GM18858 (cell line): Measurements from ENCODE around the gene RALBP1.

Source experiments
- ATAC-seq: cut with Tn5 transposase; IDR thresholded peaks from one replicate; pipeline ENCODE4 v1.9.1; 2021; ENCODE audit not compliant: unreplicated experiment

The RALBP1 gene

DNA sequence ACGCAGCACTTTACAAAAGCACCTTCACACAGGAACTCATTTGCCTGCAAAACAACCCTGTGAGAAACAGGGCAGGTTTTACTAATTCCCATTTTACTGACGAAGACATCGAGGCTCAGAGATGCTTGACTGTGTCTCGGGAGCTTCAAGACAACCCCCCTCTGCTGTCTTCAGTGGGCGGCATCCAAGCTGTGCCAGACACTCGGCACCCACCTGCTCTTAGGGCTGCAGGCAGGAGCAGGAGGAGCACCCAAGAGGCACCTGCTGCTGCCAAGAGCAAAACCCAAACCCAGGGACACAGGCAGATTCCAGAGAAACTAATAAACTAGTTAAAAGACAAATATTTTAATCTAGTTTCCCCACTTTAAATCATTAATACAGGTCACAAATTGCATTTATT, 71.2 kb downstream of the RALBP1 start:
- no peak for ATAC-seq

DNA sequence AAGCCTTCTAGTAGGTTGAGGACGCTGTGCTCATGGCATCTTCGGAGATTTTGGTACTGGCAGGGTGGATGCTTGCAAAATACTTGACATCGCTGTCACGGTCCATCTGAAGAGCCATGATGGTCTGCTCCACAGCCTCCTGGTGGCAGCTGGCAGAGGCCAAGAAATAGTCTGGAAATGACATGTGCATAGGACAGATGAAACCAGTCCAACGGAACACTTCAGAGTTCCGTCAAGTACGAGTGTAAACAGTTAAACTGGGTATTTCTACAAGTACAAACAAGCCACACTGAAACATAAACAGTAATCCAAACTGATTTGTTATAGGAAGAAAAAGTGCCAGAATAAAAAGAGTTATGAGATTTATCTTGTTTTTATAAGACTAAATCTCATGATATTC, 72.5 kb downstream of the RALBP1 start:
- no peak for ATAC-seq

DNA sequence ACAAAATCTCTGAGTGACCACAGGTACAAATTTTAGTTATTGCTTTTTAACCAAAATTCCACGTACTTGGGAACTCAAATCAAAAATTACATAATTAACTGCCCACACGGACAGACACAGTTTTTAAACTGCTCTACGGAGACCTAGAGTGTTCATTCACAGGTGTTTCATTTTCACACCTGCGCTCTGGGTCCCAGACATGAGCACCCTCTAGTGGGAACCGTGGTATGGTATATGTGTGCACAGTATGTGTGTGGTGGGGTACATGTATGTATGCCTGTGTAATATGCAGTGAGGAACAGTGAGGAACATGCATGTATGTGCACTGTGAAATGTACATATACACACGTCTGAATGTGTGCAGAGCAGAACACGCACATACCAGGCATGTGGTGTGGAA, 74.1 kb downstream of the RALBP1 start:
- ATAC-seq: no peak

DNA sequence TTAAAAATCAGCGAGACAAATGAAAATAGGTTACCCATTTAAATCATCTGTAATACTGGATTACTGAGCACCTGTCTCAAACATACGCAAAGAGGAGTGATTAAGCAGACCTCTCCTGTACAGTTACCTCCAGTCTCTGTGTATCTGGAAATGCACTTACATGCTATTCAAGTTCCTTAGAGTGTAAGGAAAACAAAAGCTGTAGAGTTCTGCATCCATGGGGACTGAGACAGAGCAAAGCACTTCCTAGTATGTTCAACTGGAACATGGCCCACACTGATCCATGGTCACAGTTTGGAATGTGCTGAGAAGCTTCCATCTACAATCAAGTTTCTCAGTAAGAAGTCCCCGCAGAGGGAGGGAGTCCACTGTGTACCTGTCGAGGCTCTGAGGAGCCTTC, 75.1 kb downstream of the RALBP1 start:
- no peak for ATAC-seq

DNA sequence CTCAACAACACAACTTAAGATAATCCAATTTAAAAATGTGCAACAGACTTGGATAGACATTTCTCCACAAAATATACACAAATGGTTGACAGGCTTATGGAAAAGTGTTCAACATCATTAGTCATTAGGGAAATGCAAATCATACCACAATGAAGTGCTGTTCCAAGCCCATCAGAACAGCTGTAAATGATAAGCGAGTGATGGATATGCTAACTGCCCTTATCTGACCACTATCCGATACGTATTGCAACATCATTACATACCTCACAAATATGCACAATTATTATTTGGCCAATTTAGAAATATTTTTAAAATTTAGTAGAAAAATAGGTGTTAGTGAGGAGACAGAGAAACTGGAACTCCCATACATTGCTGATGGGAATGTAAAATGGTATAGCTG, 76.9 kb downstream of the RALBP1 start:
- ATAC-seq: no peak

DNA sequence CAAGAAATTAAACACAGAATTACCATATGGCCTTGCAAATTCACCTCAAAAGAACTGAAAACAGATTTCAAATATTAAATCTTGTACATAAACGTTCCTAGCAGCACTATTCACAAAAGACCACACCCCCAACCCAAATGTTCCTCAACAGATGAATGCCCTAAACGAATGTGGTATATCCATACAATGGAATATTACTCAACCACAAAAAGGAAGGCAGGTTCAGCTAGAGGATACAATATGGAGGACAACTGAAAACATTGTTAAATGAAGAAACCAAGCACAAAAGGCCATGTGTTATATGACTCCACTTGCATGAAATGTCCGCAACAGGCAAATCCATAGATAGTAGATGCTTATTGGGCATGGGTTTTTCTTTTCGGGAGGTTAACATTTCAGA, 77.3 kb downstream of the RALBP1 start:
- ATAC-seq: no peak

DNA sequence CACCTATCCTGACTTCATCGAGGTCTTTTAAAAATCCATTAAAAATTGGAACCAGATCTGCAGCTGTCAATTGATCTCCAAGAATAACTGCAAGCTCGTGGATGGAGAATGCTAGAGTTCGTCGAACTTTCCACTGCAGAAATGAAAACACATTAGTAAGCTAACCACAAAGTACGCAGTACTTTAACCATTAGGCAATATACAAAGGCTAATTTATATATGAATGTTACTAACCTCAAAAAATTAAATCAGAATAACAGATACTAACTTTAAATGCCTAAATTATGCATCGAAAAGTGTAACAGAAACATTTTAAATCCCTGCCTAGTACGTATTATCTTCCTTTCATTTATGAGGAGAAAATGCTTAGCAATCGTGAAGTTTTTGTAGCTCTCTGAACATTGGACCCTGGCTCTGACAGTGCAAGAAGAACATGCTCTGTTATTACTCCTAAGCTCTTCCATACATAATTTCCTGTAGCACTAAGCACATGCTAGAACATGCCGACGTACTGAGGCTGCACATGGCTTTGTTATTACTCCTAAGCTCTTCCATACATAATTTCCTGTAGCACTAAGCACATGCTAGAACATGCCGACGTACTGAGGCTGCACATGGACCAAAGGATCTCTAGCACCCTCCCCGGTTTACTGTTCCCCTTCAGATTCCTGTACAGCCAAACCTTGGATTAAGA, 82.1 kb downstream of the RALBP1 start:
- ATAC-seq: no peak

DNA sequence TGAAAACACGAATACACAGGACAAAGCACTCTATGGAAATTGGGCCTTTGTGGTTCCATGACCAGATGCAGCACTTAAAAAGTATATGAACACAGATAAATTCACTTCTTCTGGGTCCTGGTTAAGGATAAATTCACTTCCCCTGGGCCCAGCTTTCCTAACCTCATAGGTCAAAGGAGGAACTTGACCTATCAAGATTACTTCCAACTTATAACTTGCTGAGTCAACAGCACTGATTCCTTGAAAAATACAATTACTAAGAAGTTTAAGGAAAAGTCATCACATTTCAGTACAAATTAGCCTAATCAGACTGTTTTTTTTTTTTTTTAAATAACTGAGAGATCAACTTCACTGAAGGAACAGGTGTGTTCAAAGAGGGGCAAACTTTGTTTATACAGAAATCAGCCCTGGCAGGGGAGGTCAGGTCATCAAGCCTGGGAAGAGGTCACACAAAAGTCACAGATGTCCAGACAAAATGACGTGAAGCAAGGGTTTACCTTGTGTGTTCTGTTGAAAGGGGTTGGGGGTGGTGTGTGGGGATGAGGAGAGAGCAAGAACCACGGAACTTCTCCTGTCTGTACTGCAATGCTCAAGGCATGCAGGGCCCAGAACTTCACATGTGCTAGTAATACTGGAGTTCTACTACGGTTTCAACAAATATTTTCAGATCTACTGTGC, 83.2 kb downstream of the RALBP1 start:
- ATAC-seq: no peak

DNA sequence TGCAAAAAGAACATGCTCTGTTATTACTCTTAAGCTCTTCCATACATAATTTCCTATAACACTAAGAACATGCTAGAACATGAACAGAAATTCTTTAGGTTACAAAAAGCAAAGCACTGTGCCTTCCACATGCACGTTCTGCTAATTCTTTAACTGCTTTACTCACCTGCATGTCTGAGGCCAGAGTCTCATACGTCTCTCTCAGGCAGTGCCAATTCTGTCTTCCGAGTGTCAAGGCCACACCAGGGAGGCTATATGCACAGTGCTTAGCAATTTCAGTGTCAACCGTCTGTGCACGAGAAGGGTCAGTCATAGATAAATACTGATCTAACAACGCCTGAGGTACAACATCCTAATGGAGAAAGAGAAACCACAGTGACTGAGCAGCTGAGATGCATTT, 83.9 kb downstream of the RALBP1 start:
- no peak for ATAC-seq

DNA sequence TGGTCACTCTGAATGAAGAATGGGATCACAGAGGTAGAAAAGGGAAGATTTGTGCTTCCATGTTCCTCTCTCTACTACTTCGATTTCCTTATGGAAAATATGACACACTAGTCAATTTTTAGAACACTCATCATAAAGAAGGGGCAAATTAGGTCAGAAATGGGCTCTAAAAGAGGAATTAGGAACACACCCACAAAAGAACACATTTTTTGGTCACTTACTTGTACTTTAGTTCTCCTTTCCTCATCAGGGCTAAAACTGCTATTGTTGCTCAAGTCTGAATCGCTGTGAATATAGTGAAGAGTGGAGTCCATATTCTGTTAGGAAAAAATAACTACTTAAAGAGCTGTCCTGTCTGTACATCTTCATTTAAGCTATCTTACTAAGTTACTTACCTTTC, 86.4 kb downstream of the RALBP1 start:
- no peak for ATAC-seq

DNA sequence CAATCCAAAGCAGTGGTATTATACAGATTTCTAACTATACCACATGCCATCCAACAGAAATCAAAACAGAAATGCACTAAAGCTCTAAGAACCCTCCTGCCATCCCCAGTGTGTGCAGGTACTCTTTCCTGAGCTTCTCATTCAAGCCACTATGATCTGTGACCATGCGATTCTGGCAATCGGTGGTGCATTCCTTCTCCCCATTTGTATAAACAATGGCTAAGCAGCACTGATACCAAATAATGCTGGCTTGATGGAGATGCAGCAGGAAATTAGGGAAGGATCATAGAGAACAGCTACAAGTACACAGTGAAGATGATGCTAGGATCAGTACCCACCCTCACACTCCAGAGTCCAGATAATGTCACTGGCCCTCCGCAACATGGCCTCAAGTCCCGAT, 87.3 kb downstream of the RALBP1 start:
- ATAC-seq: no peak

DNA sequence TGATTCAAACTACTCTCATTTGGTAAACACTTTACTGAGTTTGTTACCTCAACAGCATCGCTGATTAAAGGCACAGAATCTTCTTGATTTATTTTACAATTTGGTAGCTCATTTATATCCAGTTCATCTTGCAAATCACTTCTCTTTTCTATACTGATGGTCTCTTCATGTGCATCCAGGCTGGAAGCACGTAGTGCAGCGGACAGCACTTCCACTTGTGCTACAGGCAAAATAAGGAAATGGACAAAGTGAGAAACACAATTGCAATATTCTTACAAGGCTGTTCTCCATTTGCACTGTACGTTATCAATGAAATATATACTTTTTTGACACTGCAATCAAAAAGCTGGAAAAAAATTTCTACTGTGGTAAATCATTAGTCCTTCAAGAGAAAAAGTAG, 88.0 kb downstream of the RALBP1 start:
- ATAC-seq: no peak

DNA sequence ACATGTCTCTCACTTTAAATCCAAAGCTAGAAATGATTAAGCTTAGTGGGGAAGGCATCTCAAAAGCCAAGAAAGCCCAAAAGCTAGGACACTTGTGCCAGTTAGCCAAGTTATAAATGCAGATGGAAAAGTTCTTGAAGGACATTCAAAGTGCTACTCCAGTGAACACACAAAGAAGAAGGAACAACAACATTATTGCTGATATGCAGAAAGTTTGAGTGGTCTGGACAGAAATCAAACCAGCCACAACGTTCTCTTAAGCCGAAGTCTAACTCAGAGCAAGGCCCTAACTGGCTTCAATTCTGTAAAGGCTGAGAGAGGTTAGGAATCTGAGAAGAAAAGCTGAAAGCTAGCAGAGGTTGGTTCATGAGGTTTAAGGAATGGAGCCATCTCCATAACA, 90.1 kb downstream of the RALBP1 start:
- no peak for ATAC-seq

DNA sequence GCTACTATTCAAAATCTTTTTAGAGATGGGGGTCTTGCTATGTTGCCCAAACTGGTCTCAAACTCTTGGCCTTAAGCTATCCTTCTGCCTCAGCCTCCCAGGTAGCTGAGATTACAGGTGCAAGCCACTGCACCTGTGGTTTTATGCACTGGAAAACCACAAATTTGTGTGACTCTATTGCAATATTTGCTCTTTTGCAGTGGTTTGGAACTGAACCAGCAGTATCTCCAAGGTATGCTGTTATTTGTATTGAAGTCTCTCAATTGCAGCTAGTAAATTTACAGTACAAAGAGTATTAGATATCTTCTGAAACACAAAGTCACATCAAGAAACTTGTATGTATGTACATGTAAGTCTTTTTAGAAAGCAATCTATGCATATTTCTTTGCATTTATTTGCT, 92.9 kb downstream of the RALBP1 start:
- no peak for ATAC-seq

DNA sequence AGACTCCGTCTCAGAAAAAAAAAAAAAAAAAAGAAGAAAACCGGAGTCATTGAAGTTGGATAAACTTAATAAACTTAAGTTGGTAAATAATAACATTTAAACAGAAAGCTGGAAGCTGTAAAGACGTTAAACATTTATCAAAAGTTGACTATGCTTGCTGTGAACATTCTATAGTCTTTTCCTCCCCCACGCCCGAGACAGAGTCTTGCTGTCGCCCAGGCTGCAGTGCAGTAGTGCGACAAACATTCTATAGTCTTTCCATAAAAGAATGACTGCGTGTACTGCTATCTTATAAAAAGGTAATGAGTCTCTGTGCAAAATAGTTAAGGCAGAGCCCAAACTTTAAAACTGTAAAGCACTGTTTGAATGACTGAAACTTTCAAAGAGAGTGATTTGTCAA, 93.9 kb downstream of the RALBP1 start:
- ATAC-seq: no peak

DNA sequence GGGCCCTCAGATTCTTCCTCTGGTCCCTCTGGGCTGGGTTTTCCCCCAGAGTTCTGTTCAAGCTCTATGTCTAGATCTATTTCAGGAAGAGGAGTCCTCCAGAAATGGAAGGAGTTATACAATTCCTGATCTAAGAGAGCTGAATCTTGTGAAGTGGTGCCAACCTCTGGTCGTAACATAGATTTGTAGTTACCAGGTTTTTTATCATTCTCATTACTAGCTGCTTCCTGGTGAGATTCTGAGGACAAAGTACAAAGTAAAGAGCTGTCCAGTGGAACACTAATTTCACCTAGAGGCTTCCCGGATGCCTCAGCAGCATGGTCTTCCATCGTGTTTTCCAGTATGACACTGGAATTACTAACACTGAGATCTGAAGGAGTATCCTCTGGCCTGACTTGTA, 94.9 kb downstream of the RALBP1 start:
- ATAC-seq: no peak

DNA sequence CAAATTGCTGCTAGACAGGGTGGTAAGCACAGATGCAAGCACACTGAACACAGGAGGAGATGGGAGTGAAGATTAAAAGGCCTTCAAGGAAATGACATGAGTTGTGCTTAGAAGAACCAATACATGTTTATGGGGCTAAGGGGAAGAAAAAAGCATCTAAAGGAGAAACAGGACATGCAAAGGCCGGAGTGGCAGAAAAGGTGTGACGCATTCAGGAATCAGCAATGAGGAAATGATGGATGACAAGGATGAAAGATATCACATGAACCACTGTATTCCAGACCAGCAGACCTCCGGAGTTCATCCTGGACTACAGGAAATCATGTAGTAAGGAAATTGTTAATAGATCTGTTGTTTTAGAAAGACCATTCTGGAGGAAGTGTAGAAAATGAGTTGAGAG, 96.2 kb downstream of the RALBP1 start:
- no peak for ATAC-seq

DNA sequence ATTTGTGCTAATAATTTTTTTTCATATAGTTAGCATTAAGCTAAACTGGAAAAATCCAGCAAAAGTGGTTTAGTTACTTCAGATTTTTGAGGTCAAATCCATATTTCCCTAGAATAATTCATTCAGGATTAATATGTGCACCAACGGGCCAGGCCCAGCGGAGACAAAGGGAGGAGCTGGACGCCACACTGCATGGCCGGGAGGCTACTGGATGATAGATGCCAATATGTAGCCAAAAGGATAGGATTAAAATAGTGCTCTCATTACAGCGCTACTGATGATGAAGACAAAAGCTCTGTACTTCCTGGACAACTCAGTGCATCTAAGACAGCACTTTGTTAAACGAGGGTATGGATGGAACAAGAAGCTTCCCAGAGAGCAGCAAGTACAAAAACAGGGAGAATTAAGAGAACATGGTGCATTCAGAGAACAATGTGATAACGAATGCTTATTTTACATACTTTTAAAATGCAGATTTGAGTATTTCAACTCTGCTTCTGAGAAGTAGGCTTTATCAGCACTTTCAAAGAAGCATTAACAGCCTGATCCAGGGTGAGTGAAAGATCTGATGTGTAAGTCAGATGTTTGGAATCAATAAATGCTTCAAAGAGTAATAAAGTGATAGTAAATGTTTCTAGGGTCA, 99.3 kb downstream of the RALBP1 start:
- no peak for ATAC-seq

DNA sequence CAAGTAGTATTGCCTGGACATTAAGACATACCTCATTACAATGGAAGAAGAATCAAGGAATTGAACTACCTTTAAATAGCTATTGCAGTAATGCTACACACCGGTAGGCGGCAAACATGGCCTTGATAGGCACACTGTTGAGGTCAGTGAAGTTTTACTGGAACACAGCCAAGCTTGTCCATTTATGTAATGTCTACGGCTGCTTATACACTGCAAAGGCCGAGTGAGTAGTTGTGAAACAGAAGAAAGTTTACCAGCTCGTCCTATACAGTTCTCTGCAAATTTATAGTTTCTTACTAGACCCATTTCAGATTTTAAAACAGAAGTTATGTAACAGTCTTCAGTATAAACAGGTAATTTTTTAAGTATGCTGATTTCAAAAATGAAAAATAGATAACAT, 100.2 kb downstream of the RALBP1 start:
- ATAC-seq: no peak

DNA sequence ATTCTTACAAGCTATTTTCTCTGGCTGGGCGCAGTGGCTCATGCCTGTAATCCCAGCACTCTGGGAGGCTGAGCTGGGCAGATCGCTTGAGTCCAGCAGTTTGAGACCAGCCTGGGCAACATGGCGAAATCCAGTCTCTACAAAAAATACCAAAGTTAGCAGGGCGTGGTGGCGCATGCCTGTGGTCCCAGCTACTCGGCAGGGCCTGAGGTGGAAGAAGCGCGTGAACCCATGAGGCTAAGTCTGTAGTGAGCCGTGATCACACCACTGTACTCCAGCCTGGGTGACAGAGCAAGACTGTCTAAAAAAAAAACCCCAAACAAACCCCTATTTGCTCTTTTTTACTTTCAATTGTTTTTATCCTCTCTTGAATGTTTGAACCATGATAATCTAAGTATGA, 102.0 kb downstream of the RALBP1 start:
- ATAC-seq: no peak

DNA sequence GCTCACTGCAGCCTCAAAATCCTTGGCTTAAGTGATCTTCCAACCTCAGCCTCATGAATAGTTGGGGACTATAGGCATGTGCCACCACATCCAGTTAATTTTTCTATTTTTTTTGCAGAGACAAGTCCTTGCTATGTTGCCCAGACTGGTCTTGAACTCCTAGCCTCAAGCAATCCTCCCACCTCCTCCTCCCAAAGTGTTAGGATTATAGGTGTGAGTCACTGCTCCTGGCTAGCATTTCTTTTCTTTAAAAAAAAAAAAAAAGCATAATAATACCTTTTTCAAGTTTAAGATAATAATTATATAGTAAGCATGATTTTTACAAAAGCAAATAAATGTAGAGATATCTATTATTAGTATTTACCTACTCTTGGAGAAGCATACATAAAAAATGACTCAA, 103.0 kb downstream of the RALBP1 start:
- ATAC-seq: no peak

DNA sequence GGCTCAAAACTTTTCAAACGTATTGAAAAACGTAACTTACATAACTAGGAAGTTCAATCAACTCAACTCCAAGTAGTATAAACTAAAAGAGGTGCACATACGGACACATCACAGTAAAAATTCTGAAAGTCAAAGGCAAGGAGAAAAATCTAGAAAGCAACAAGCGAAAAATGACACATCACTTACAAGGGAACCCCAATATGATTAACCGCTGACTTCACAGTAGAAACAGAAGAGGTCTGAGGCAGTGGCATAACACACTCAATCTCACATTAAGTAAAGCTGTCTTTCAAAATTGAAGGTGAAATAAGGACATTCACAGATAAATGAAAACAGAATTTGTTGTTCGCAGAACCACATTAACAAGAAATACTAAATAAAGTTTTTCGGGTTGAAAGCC, 106.4 kb downstream of the RALBP1 start:
- no peak for ATAC-seq

DNA sequence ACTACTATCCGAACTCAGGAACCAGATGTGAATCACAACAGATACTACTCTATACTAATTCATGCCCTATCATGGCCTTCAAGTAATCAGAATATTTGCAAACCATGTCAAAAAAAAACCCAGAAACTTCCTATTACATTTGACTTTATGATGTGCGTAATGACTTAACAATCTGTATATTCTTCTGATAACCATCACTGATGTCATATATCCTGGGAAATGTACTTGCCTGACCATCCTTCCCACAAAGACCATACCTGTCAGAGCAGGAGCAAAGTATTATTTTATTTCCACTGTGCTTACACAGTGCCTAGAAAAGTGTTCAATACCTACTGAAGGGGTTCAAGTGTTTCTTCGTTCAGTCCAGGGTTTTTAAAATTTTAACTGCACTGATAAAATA, 111.5 kb downstream of the RALBP1 start:
- no peak for ATAC-seq
